SK-N-MC (cell line): Measurements from ENCODE around the gene MAPKAPK3.

Experiments
- DNase-seq: peaks from one replicate; pipeline ENCODE4 v3.0.0-alpha.2; 2011; ENCODE audit warnings: low read depth, low spot score
- H3K27ac ChIP-seq: fragments of 200-600 bp; sonication (generic); 2 replicates; pipeline ENCODE4 v1.5.1; 2016; ENCODE audit warnings: mixed run types
- H3K36me3 ChIP-seq: fragments of 200-600 bp; sonication (generic); 2 replicates; pipeline ENCODE4 v1.6.1; 2017; ENCODE audit warnings: antibody characterized with exemption, low read length, mixed read lengths; ENCODE audit not compliant: insufficient read depth
- H3K4me3 ChIP-seq: fragments of 200-600 bp; sonication (generic); 2 replicates; pipeline ENCODE4 v1.5.1; 2016
- H3K9ac ChIP-seq: fragments of 200-600 bp; sonication (generic); 2 replicates; pipeline ENCODE4 v1.8.0; 2017; ENCODE audit warnings: mixed run types, mixed read lengths; ENCODE audit not compliant: insufficient read length
- H3K9me3 ChIP-seq: fragments of 200-600 bp; sonication (generic); 2 replicates; pipeline ENCODE4 v1.6.1; 2017; ENCODE audit warnings: low read depth, mild to moderate bottlenecking, antibody characterized with exemption, low read length, moderate library complexity, mixed read lengths
- EZH2 ChIP-seq: fragments of 200-600 bp; sonication (generic); IDR thresholded peaks from one replicate; pipeline ENCODE4 v1.6.1; 2017; ENCODE audit warnings: antibody characterized with exemption
- FOXP2 ChIP-seq: optimal IDR thresholded peaks from 2 replicates; pipeline ENCODE3; 2011; ENCODE audit warnings: mild to moderate bottlenecking, moderate library complexity; ENCODE audit not compliant: insufficient read depth; ENCODE audit errors: extremely low read length, control extremely low read depth
- POLR2AphosphoS5 ChIP-seq: IDR thresholded peaks from 2 replicates; pipeline ENCODE4 v1.6.1; 2012; ENCODE audit warnings: mild to moderate bottlenecking, low read depth, low read length, borderline replicate concordance

The MAPKAPK3 gene

DNA sequence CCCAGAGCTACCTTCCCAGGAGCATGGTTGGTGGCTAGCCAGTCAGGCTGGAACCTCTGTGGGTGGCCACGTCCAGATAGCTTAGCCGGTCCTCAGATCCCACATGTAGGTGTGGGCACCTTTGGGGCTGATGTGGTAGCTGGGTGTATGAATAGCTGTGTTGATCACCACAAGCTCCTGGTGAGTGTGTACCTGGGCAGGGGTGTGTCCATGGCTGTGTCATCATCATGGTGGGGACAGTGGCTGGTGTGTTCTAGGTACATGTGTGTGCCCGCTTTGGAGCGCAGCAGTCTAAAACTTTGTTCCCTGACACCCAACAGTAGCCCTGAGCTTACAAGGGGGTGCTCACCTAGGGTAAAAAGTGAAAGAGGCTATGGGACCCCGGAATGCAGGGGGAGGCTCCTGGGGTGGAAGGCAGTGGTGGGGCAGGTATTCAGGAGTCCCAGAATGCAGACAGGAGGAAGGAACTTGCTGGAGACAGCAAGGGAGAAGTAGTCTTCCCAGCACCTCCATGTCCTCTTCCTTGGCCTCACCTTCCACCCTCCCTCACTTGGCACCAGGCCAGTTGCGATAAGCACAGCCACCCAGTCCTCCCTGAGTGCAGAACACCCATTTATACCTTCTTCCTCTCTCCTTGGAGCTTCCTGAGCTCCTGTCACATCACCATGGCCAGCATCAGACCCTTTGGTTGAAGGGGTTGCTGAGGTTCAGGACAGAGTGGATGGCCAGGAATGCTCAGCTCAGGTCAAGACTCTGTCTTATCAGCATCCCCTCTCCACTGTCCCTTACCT, 6.6 kb upstream of the MAPKAPK3 start:
- no peak for DNase-seq
- H3K9ac ChIP-seq, result no peak overlapping the region
- H3K27ac ChIP-seq, result no peak overlapping the region
- H3K36me3 ChIP-seq, result no peaks in the 10 kb centered on the region
- no peaks in the 10 kb centered on the region for H3K9me3 ChIP-seq
- no peak overlapping the region for H3K4me3 ChIP-seq
- TF ChIP-seq POLR2AphosphoS5 (no peak), EZH2 (no peak)

DNA sequence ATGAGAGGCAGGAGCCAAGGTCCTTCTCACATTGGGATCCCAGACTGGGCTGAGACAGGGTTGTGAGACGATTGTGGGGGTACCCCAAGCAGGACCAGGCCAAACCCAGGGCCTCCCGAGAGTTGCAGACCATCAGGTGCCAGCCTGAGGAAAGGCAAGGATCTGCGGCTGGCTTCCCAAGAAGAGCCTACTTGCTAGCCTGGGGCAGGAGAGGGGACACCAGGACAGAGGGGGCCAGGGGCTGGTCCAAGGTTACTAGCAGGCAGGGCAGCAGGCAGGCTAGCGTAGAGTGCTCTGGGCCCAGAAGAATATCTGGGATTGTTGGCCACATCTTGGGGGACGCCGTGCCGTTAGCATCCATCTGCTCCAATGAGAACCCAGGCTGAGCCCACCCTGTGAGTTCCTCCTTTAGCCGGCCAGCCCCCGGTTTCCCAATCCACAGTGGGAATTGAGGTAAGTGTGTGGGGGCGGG, 5.9 kb upstream of the MAPKAPK3 start:
- Histone ChIP-seq H3K36me3 (no peaks in the 10 kb centered on the region), H3K4me3 (peak overlapping the region; percentile 73), H3K9me3 (no peaks in the 10 kb centered on the region), H3K9ac (no peak overlapping the region), H3K27ac (no peak overlapping the region)
- DNase-seq, result no peak
- TF ChIP-seq POLR2AphosphoS5 (no peak), FOXP2 (no peak), EZH2 (no peak)

DNA sequence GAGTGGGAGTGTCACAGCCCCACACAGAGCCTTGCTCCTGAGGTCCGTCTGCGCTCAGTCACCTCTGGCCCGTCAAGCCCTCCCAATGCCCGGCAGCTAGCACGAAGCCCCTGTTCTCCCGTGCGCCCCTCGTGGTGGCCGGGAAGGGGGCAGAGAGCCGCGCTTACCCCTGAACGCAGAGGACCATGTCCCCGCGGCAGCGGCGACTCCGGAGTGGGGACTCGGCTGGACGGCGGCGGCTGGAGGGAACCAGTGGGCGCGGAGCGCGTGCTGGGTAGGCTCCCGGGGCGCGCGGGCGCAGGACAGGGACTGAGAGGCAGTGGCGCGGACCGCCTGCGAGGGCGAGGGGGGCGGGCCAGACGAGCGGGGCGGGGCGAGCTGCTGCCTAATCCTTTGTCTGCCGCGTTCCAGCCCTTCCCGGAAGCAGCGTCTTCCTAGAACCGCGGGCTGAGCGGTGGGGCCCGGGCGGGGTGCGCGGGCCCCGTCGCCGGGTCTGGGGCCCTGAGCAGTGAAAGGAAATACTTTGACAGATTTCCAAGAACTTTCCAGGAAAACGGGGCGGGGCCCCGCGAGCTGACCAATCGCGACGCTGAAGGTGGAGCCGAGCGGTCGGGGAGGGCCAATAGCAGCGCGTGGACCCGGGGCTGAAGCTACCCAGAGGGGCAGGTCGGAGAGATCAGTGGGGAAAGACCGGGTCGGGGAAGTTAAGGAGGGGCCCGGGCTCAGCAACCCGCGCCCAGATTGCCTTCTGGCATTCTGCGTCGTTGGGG, 5.3 kb upstream of the MAPKAPK3 start, which contains the start of gene CISH:
Gene CISH, minus strand, starts transcription at position 311 of the 770 bp plus-strand sequence. Its CDS starts 124 bp downstream, at position 187.
- H3K4me3 ChIP-seq, result peak within 1 kb of the TSS; percentile 73
- no peaks in the 10 kb centered on the region for H3K36me3 ChIP-seq
- H3K9ac ChIP-seq, result no peak within 1 kb of the TSS
- no peak for DNase-seq
- TF ChIP-seq EZH2 (no peak), POLR2AphosphoS5 (no peak; the same call in 1 of the 2 replicates), FOXP2 (no peak)
- no peak within 1 kb of the TSS for H3K27ac ChIP-seq
- H3K9me3 ChIP-seq, result no peaks in the 10 kb centered on the region

DNA sequence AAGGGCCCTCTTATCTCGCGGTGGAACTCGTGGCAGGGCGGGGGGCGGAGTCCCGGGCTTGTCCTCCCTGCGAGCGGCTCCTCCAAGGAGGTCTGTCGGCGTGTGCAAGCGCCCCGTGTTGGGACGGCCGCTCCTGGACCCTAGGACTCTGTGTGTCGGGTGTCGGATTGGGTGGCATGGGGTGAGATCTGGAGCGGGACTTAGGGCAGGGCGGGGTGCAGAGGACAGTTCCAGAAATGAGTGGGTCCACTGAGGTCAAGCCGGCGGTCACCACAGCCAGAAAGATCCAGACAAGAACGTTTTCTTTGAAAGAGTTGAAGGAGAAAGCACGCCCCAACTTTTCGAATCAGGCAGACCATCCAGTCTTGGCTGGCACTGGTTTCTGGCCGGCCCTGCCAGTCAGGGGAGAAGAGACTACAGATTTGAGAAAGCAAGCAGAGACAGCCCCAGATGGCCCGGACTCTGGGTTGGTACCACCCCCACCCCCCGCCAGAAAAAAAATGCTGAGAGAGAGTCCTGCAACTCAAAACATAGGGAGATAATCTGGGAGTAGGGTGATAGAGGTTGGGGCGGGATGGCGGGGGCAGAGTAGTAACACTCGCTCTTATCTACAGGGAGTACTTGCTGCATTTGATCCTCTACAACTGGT, 4.6 kb upstream of the MAPKAPK3 start:
- no peak for TF ChIP-seq FOXP2
- no peak for TF ChIP-seq EZH2
- no peak for TF ChIP-seq POLR2AphosphoS5
- no peak overlapping the region for H3K27ac ChIP-seq
- no peak for DNase-seq
- no peak overlapping the region for H3K9ac ChIP-seq
- no peaks in the 10 kb centered on the region for H3K36me3 ChIP-seq
- H3K9me3 ChIP-seq, result no peaks in the 10 kb centered on the region
- H3K4me3 ChIP-seq, result peak overlapping the region; percentile 73

DNA sequence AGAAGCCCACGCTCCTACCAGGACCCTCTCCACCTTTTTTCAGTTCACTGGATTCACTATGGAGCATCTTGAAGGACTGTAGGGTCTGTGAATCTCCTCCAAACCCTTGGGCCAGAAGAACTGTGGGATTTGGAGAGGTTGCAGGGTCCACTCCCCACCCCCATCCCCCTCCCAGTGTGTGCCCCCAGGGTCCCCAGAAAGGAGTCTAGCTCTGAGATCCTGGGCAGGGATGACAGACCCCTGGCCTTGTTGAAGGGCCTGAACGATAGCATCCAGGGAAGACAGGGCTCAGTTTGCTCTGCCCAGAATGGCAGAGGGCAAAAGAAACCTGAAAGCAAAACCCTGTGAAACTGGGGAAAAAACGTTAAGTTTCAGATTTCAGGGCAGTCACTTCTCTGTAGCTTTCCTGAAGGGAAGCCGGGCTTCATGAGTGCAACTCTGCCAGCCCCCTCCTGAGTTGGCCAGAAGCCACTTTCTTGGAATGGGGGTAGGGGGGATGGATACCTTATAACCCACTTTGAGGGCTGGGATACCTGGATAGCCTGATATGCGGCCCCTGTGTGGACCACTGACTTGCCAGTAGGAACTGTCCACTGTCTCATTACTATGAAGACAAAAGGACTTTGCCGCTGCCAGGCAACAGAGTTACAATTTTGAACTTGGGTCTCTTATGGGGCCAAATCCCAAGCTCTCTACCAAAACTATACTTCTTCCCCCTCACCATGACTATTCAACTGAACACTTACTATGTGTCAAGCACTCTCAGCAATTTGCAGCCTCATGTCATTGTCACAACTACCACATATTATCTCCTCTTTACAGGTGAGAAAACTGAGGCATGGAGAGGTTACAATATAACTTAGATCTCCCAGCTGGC, 3.7 kb upstream of the MAPKAPK3 start:
- no peak for DNase-seq
- no peak overlapping the region for H3K27ac ChIP-seq
- H3K9me3 ChIP-seq, result no peaks in the 10 kb centered on the region
- H3K36me3 ChIP-seq, result no peaks in the 10 kb centered on the region
- TF ChIP-seq EZH2 (no peak), FOXP2 (no peak), POLR2AphosphoS5 (no peak)
- H3K9ac ChIP-seq, result no peak overlapping the region
- no peak overlapping the region for H3K4me3 ChIP-seq

DNA sequence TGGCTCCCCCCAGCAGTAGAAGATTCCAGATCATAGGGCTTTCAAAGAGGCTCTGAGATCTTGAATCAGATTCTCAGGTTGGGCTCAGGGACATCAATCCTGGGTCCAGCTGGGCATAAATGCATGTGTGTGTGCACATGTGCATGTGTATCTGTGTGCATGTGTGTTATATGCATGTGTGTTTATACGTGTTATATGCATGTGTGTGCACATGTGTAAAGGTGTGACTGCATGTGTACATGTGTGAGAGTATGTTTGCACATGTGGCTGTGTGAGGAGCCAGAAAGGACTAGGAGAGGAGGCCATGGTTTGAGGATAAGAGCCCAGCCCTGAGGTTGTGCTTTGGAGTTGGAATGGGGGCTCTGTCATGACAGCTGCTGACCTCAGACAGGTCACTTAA, 1.8 kb upstream of the MAPKAPK3 start:
- Histone ChIP-seq H3K36me3 (no peaks in the 10 kb centered on the region), H3K4me3 (no peak overlapping the region), H3K9me3 (no peaks in the 10 kb centered on the region), H3K27ac (no peak overlapping the region), H3K9ac (no peak overlapping the region)
- DNase-seq, result no peak
- no peak for TF ChIP-seq EZH2
- no peak for TF ChIP-seq POLR2AphosphoS5
- no peak for TF ChIP-seq FOXP2

DNA sequence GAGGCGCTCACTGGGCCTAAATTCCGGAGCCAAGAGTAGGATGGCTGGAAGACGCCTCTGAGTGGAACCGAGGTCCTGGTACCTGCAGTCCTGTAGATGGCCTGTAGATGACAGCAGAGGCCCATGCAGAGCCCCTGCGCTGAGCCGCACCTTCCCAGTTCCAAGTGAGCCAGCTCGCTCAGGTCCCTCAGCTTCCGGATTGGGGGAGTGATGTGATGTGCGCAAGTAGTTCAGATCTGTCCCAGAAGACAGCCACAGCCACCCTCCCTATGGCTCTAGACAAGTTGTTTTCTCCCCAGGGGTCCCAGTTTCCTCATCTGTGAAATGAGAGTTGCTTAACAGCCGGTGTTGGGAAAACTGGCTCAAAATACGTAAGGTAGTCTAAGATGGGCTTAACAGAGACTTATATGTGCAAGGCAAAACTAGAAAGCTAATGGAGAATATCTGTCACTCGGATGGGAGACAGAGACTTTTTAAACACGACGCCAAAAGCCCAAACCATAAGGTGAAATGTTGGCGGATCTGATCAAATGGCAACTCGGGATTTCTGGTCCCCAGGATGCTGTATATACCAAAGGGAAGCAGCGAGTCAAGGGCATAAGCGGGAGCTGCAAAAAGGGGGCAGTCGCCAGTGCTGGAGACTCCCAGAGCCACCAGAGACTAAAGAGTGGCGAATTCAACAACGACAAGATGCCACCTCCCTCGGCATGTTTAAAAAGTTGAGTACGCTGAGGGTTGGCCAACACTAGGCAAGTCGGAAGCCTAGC, 765 bp upstream of the MAPKAPK3 start:
- TF ChIP-seq FOXP2 (no peak), EZH2 (no peak), POLR2AphosphoS5 (no peak)
- no peak overlapping the region for H3K9ac ChIP-seq

More for the DNA sequence above, 765 bp upstream of the MAPKAPK3 start:
- Histone ChIP-seq H3K36me3 (no peaks in the 10 kb centered on the region), H3K27ac (no peak overlapping the region), H3K4me3 (peak overlapping the region; percentile 69), H3K9me3 (no peaks in the 10 kb centered on the region)
- no peak for DNase-seq
